ENCODE measurements around the gene SYNGR1.
"Not testable (repeated sequence)": the region's sequence is repeated elsewhere in the genome, so short reads cannot be mapped to it uniquely, and the experiment has no call there.

The SYNGR1 gene

GRCh38 chr22:39411828-39412365, 62.1 kb downstream of the SYNGR1 start:
- not testable (repeated sequence) for DNase-seq

GRCh38 chr22:39413204-39413603, 63.4 kb downstream of the SYNGR1 start:
- DNase-seq: not testable (repeated sequence)

GRCh38 chr22:39414377-39414776, 64.6 kb downstream of the SYNGR1 start:
- no peak for DNase-seq

- DNase-seq: no peak
These were observed 65.1 kb downstream of the SYNGR1 start for GRCh38 chr22:39414886-39415285.

- DNase-seq: no peak
These were observed 65.7 kb downstream of the SYNGR1 start for GRCh38 chr22:39415506-39415905.

- DNase-seq: no peak
These were observed 66.5 kb downstream of the SYNGR1 start for GRCh38 chr22:39416319-39416718.

GRCh38 chr22:39417641-39418040, 67.8 kb downstream of the SYNGR1 start:
- no peak for DNase-seq

GRCh38 chr22:39418696-39419095, 68.9 kb downstream of the SYNGR1 start:
- DNase-seq: no peak

- DNase-seq: no peak
These were observed 69.3 kb downstream of the SYNGR1 start for GRCh38 chr22:39419096-39419495.

GRCh38 chr22:39419911-39420310, 70.1 kb downstream of the SYNGR1 start:
- DNase-seq: no peak

GRCh38 chr22:39421691-39422090, 71.9 kb downstream of the SYNGR1 start:
- no peak for DNase-seq

- DNase-seq: no peak
These were observed 72.3 kb downstream of the SYNGR1 start for GRCh38 chr22:39422101-39422500.

GRCh38 chr22:39422721-39423120, 72.9 kb downstream of the SYNGR1 start:
- no peak for DNase-seq

- DNase-seq: no peak
These were observed 74.2 kb downstream of the SYNGR1 start for GRCh38 chr22:39423976-39424375.

- DNase-seq: no peak
These were observed 76.7 kb downstream of the SYNGR1 start for GRCh38 chr22:39426380-39427043.

- no peak for DNase-seq
These were observed 78.2 kb downstream of the SYNGR1 start for GRCh38 chr22:39427751-39428596.

- DNase-seq: no peak
These were observed 78.8 kb downstream of the SYNGR1 start for GRCh38 chr22:39428597-39429071.

- DNase-seq: no peak
These were observed 79.4 kb downstream of the SYNGR1 start for GRCh38 chr22:39429186-39429585.

- DNase-seq: no peak
These were observed 80.3 kb downstream of the SYNGR1 start for GRCh38 chr22:39429916-39430575.

GRCh38 chr22:39430576-39431150, 80.9 kb downstream of the SYNGR1 start:
- DNase-seq: no peak

GRCh38 chr22:39431216-39431801, 81.5 kb downstream of the SYNGR1 start:
- DNase-seq: no peak

GRCh38 chr22:39431821-39432251, 82.0 kb downstream of the SYNGR1 start:
- no peak for DNase-seq

Data from activated CD8-positive, alpha-beta memory T cell treated with anti-CD3 and anti-CD28 coated beads, Interleukin-2, amount 50 U/mL, for 4 hours (primary cell).